Upper lobe of left lung (tissue), 6 donors: Measurements from ENCODE around the gene CDX1. TPM values are rescaled to one million over a fixed set of nuclear protein-coding genes. Genes with fewer than 3 reads are reported as not detected.

Experiments
- ATAC-seq, 2 donors: fragments of 200-7000 bp; cut with Tn5 transposase; one replicate each; pipeline ENCODE4 v1.9.1; 2022; ENCODE audit warnings: mild to moderate bottlenecking in 2 of 2, moderate library complexity in 2 of 2; ENCODE audit not compliant: low FRiP score in 2 of 2
- DNase-seq, 2 donors: peaks; one replicate each; pipeline ENCODE4 v3.0.0-alpha.2; 2019 to 2020
- H3K27ac ChIP-seq, 4 donors: fragments of 200-600 bp; sonication (generic); one replicate each; pipeline ENCODE4 v1.5.1; 2016 to 2019
- H3K27me3 ChIP-seq, 4 donors: fragments of 200-600 bp; sonication (generic); one replicate each; pipeline ENCODE4 v1.5.1; 2017 to 2019
- H3K36me3 ChIP-seq, 4 donors: fragments of 200-600 bp; sonication (generic); one replicate each; pipeline ENCODE4 v1.5.1; 2016 to 2019
- H3K4me1 ChIP-seq, 4 donors: fragments of 200-600 bp; sonication (generic); one replicate each; pipeline ENCODE4 v1.5.1; 2018 to 2019
- H3K4me3 ChIP-seq, 4 donors: fragments of 200-600 bp; sonication (generic); one replicate each; pipeline ENCODE4 v1.5.1; 2017 to 2019; ENCODE audit warnings: mild to moderate bottlenecking in 2 of 4, moderate library complexity in 1 of 4
- H3K9me3 ChIP-seq, 4 donors: fragments of 200-600 bp; sonication (generic); one replicate each; pipeline ENCODE4 v1.5.1; 2018 to 2019
- EP300 ChIP-seq, 4 donors: sonication (generic); formaldehyde crosslinking; IDR thresholded peaks; one replicate each; pipeline ENCODE4 v1.5.1; 2017; ENCODE audit warnings: antibody characterized with exemption in 4 of 4, control low read depth in 2 of 4
- POLR2A ChIP-seq, 4 donors: fragments of 450-650 bp; IDR thresholded peaks; one replicate each; pipeline ENCODE4 v1.5.1; 2016 to 2017; ENCODE audit warnings: antibody characterized with exemption in 4 of 4, mild to moderate bottlenecking in 2 of 4
- POLR2AphosphoS5 ChIP-seq, 2 donors: sonication (generic); formaldehyde crosslinking; IDR thresholded peaks; one replicate each; pipeline ENCODE4 v1.5.1; 2017; ENCODE audit warnings: antibody characterized with exemption in 2 of 2
- WGBS, 2 donors: methylation state at CpG; one replicate each; pipeline ENCODE4 v1.1.5; 2017 to 2018; 5-methylcytosine and 5-hydroxymethylcytosine counted together
- total RNA-seq, 6 donors: library from RNA; depleted of rRNA in 4 of 6; stranded (reverse); fragments of >200 nt in 4 of 6; gene quantifications; one replicate each; pipeline versions ENCODE4 v1.1.0 to v1.2.1, GENCODE V29; 2016 to 2021
- TF ChIP-seq, protein P1 (sequence below), 6 experiments: fragments of 450-650 bp in 4 of 6; fragments of 200-600 bp in 2 of 6; sonication (generic) in 2 of 6; IDR thresholded peaks; one replicate each; pipeline ENCODE4 v1.5.1; 2016 to 2019; ENCODE audit warnings: antibody characterized with exemption in 6 of 6
- donor health status: DM: no; HTN: no; CAD: no; lungs with moderate emphysema.
- donor health status: DM: no; HTN: yes; CAD: no; lungs with severe emphysema.

Gene CDX1
- total RNA-seq, 6 donors from 2014 or later = 0.17 to 0.30 TPM; not detected in 4

DNA sequence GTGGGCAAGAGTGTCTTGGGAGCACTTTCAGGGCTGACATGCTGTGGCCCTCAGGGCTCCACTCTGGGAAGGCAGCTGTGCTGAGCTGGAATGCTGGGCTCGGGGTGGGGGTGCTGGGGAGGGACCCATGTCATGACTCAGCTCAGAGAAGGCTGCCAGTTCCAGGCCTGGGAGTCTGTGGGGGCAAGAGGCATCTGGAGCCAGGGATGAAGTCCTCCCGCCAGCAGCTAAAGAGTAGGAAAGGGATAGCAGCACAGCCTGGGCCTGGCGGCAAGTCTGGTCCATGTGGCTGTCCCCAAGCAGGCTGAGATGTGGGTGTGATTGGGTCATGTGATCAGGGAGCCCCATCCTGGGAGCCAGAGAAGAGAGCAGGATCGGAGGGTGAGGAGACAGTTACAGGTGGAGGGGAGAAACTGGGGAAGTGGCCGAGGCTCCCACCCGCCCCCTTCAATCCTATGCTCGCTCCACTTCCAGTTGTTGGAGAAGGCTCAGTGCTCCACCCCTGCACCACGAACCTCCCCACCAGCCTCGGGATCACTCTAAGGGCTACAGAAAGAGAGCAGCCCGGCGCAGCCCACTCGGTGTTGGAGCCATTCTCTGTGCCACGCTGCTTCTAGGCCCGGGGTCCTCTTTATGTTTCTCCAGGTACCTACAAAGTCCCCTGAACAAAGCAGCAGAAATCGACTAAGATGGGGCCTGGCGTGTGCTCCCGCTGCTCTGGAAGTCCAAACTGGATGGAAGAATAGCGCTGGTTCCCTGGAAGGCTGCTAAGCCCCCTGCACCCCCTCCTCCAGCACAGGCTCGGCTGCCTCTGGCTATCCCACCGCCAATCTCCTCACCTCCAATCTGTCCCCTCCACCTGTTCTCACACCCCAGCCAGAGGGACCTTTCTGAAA, 23.0 kb upstream of the CDX1 start:
- Histone ChIP-seq H3K27ac (peak overlapping the region; percentile 72 to 79 (median 77)), H3K9me3 (no peaks in the 10 kb centered on the region), H3K27me3 (no peaks in the 10 kb centered on the region), H3K36me3 (no peaks in the 10 kb centered on the region), H3K4me1 (peaks cover 17 to 32% (median 28%) of the 10 kb centered on the region in 4 donors), H3K4me3 (peak overlapping the region in 2 of 4 donors; percentile 15 to 17)
- TF ChIP-seq POLR2AphosphoS5 (IDR thresholded peaks at IDR 0.05) (no peak), EP300 (IDR thresholded peaks at IDR 0.05) (no peak), POLR2A (IDR thresholded peaks at IDR 0.05) (no peak)
- TF ChIP-seq, protein P1, sequence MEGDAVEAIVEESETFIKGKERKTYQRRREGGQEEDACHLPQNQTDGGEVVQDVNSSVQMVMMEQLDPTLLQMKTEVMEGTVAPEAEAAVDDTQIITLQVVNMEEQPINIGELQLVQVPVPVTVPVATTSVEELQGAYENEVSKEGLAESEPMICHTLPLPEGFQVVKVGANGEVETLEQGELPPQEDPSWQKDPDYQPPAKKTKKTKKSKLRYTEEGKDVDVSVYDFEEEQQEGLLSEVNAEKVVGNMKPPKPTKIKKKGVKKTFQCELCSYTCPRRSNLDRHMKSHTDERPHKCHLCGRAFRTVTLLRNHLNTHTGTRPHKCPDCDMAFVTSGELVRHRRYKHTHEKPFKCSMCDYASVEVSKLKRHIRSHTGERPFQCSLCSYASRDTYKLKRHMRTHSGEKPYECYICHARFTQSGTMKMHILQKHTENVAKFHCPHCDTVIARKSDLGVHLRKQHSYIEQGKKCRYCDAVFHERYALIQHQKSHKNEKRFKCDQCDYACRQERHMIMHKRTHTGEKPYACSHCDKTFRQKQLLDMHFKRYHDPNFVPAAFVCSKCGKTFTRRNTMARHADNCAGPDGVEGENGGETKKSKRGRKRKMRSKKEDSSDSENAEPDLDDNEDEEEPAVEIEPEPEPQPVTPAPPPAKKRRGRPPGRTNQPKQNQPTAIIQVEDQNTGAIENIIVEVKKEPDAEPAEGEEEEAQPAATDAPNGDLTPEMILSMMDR (IDR thresholded peaks at IDR 0.05) = no peak
- 73 to 74% methylated on average over 18 to 19 of the region's 20 CpGs for WGBS, 2 donors
- DNase-seq (peak in 1 of 2 donors; percentile 41), ATAC-seq (peak; percentile 23 to 87)

DNA sequence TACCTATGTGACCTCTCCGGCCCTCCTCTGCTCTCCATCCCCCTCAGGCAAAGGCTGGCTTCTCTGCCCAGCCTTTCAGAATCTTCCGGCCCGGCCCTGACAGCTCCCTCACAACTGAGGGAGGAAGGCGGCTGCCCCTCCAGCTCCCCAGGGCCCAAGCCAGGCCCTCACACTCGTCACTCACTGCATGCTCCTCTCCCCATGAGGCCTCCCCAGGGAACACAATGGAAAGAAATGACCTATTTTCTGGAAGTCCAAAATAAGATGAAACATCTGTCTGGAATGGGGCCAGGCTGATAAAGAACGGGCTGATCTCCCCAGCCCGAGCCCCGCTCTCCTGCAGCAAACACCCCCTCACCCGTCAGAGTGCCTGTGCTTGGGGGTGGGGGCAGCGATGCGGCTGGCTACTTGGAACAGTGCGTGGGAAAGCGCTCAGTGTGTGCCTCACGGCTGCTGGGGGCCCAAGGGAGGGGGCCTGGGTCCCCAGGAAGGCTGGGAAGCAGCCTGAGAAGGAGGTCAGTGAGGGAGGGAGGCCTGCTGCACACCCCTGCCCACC, 22.3 kb upstream of the CDX1 start:
- DNase-seq (no peak), ATAC-seq (peak in 1 of 2 donors; percentile 43)
- no peaks in the 10 kb centered on the region for H3K27me3 ChIP-seq
- peaks cover 11 to 28% (median 22%) of the 10 kb centered on the region in 4 donors for H3K4me1 ChIP-seq
- H3K4me3 ChIP-seq = peak overlapping the region in 2 of 4 donors; percentile 15 to 17
- peak overlapping the region; percentile 72 to 79 (median 77) for H3K27ac ChIP-seq
- 61 to 64% methylated on average over 14 of the region's 14 CpGs for WGBS, 2 donors
- H3K9me3 ChIP-seq = no peaks in the 10 kb centered on the region
- H3K36me3 ChIP-seq = no peaks in the 10 kb centered on the region
- TF ChIP-seq, protein P1 (IDR thresholded peaks at IDR 0.05) = no peak
- TF ChIP-seq POLR2A (IDR thresholded peaks at IDR 0.05) = peak in 1 of 4 donors; percentile 7
- TF ChIP-seq POLR2AphosphoS5 (IDR thresholded peaks at IDR 0.05) = peak; percentile 49 to 62
- peak in 2 of 4 donors; percentile 2 to 64 for TF ChIP-seq EP300 (IDR thresholded peaks at IDR 0.05)

DNA sequence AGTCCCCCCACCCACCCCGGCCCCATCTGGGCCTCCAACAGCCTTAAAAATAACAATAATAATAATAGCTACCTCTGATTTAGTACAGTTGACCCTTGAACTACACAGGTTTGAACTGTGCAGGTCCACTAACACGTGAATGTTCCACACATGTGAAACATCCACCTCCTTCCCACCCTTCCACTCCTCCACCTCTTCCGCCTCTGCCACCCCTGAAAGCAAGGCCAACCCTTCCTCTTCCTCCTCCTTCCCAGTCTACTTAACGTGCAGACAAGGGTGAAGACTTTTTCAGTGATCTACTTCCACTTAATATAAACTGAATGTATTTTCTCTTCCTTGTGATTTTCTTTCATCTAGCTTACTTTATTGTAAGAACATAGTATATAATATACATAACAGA, 21.7 kb upstream of the CDX1 start:
- DNase-seq (peak in 1 of 2 donors; percentile 32), ATAC-seq (no peak)
- no peaks in the 10 kb centered on the region for H3K36me3 ChIP-seq
- H3K4me3 ChIP-seq = no peak overlapping the region
- 32 to 33% methylated on average over 4 of the region's 4 CpGs for WGBS, 2 donors
- H3K4me1 ChIP-seq = peaks cover 11 to 28% (median 20%) of the 10 kb centered on the region in 4 donors
- no peaks in the 10 kb centered on the region for H3K27me3 ChIP-seq
- H3K27ac ChIP-seq = peak overlapping the region; percentile 72 to 79 (median 77)
- TF ChIP-seq POLR2AphosphoS5 (IDR thresholded peaks at IDR 0.05) (no peak), POLR2A (IDR thresholded peaks at IDR 0.05) (no peak), EP300 (IDR thresholded peaks at IDR 0.05) (no peak)
- TF ChIP-seq, protein P1 (IDR thresholded peaks at IDR 0.05) = no peak
- H3K9me3 ChIP-seq = no peaks in the 10 kb centered on the region

GRCh38 chr5:150146235-150146634, 20.3 kb upstream of the CDX1 start:
- Histone ChIP-seq H3K9me3 (no peaks in the 10 kb centered on the region), H3K36me3 (no peaks in the 10 kb centered on the region), H3K27ac (peak overlapping the region; percentile 18 to 79 (median 34)), H3K4me1 (peaks cover 11 to 17% (median 15%) of the 10 kb centered on the region in 4 donors), H3K4me3 (no peak overlapping the region), H3K27me3 (no peaks in the 10 kb centered on the region)
- DNase-seq (no peak), ATAC-seq (no peak)
- 81 to 92% methylated on average over 5 of the region's 5 CpGs for WGBS, 2 donors
- TF ChIP-seq EP300 (IDR thresholded peaks at IDR 0.05) = no peak
- no peak for TF ChIP-seq POLR2AphosphoS5 (IDR thresholded peaks at IDR 0.05)
- TF ChIP-seq, protein P1 (IDR thresholded peaks at IDR 0.05) = no peak
- TF ChIP-seq POLR2A (IDR thresholded peaks at IDR 0.05) = no peak
